ENCODE results near the gene CRNKL1.
"Not testable (repeated sequence)": the region's sequence is repeated elsewhere in the genome, so short reads cannot be mapped to it uniquely, and the experiment has no call there.

CRNKL1 gene

GRCh38 chr20:20003955-20004322 lies 48.3 kb downstream of the CRNKL1 start:
- DNase-seq, result not testable (repeated sequence)

GRCh38 chr20:20003031-20003954 lies 49.0 kb downstream of the CRNKL1 start:
- DNase-seq, result no peak

GRCh38 chr20:20002101-20002998 lies 49.9 kb downstream of the CRNKL1 start:
- no peak for DNase-seq

GRCh38 chr20:20000211-20000968 lies 51.9 kb downstream of the CRNKL1 start:
- no peak for DNase-seq

GRCh38 chr20:19998990-19999705 lies 53.1 kb downstream of the CRNKL1 start:
- DNase-seq, result no peak

GRCh38 chr20:19996917-19997316 lies 55.3 kb downstream of the CRNKL1 start:
- no peak for DNase-seq

GRCh38 chr20:19996222-19996621 lies 56.0 kb downstream of the CRNKL1 start:
- no peak for DNase-seq

GRCh38 chr20:19995220-19995863 lies 56.9 kb downstream of the CRNKL1 start:
- DNase-seq, result no peak

GRCh38 chr20:19993958-19994669 lies 58.2 kb downstream of the CRNKL1 start:
- DNase-seq, result no peak

GRCh38 chr20:19992996-19993908 lies 59.0 kb downstream of the CRNKL1 start:
- DNase-seq, result no peak

- DNase-seq, result no peak
These were observed 60.4 kb downstream of the CRNKL1 start for GRCh38 chr20:19991854-19992253.

GRCh38 chr20:19991308-19991707 lies 61.0 kb downstream of the CRNKL1 start:
- DNase-seq, result no peak

GRCh38 chr20:19990850-19991249 lies 61.4 kb downstream of the CRNKL1 start:
- DNase-seq, result no peak

- no peak for DNase-seq
These were observed 65.2 kb downstream of the CRNKL1 start for GRCh38 chr20:19987046-19987445.

GRCh38 chr20:19986419-19986818 lies 65.8 kb downstream of the CRNKL1 start:
- no peak for DNase-seq

Data from activated CD4-positive, CD25-positive, alpha-beta regulatory T cell treated with anti-CD3 and anti-CD28 coated beads, Interleukin-2, amount 50 U/mL, for 72 hours (primary cell).